HEK293T (cell line): Measurements from ENCODE around the gene WDFY1.

ENCODE experiments used
- ARNT ChIP-seq: fragments of 450-650 bp; IDR thresholded peaks from 2 replicates; pipeline ENCODE4 v1.6.1; 2017; ENCODE audit warnings: mild to moderate bottlenecking
- BHLHE40 ChIP-seq: fragments of 450-650 bp; IDR thresholded peaks from 2 replicates; pipeline ENCODE4 v1.6.1; 2016; ENCODE audit warnings: mild to moderate bottlenecking, moderate library complexity, borderline replicate concordance
- ELF4 ChIP-seq: fragments of 450-650 bp; IDR thresholded peaks from 2 replicates; pipeline ENCODE4 v1.6.1; 2017; ENCODE audit warnings: antibody characterized with exemption
- FOXA1 ChIP-seq: fragments of 450-650 bp; IDR thresholded peaks from 2 replicates; pipeline ENCODE4 v1.6.1; 2016; ENCODE audit warnings: mild to moderate bottlenecking
- L3MBTL2 ChIP-seq: fragments of 450-650 bp; conservative IDR thresholded peaks from 2 replicates; pipeline ENCODE4 v1.6.1; 2016; ENCODE audit warnings: mild to moderate bottlenecking
- LEF1 ChIP-seq: fragments of 450-650 bp; IDR thresholded peaks from 2 replicates; pipeline ENCODE4 v1.6.1; 2017; ENCODE audit warnings: mild to moderate bottlenecking, borderline replicate concordance
- SP1 ChIP-seq: fragments of 450-650 bp; IDR thresholded peaks from 2 replicates; pipeline ENCODE4 v1.6.1; 2017
- SUZ12 ChIP-seq: fragments of 450-650 bp; IDR thresholded peaks from 2 replicates; pipeline ENCODE4 v1.6.1; 2016; ENCODE audit warnings: mild to moderate bottlenecking
- TF ChIP-seq, protein P1 (sequence below): fragments of 450-650 bp; IDR thresholded peaks from 2 replicates; pipeline ENCODE4 v1.6.1; 2016

GRCh38 chr2:223870840-223871611, 74.1 kb downstream of the WDFY1 start:
- TF ChIP-seq, protein P1, sequence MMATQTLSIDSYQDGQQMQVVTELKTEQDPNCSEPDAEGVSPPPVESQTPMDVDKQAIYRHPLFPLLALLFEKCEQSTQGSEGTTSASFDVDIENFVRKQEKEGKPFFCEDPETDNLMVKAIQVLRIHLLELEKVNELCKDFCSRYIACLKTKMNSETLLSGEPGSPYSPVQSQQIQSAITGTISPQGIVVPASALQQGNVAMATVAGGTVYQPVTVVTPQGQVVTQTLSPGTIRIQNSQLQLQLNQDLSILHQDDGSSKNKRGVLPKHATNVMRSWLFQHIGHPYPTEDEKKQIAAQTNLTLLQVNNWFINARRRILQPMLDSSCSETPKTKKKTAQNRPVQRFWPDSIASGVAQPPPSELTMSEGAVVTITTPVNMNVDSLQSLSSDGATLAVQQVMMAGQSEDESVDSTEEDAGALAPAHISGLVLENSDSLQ: no peak
- no peak for TF ChIP-seq FOXA1
- no peak for TF ChIP-seq BHLHE40
- no peak for TF ChIP-seq SP1
- TF ChIP-seq L3MBTL2: no peak
- no peak for TF ChIP-seq ELF4
- no peak for TF ChIP-seq LEF1
- TF ChIP-seq SUZ12: no peak
- TF ChIP-seq ARNT: no peak
